ENCODE data around the gene HAPLN1. TPM values are rescaled to one million over a fixed set of nuclear protein-coding genes. Genes with fewer than 3 reads are reported as not detected.

HAPLN1 gene
- total and polyA plus RNA-seq, 2 of the 8 experiments (the other 6 are each of a cell fraction or from before 2014, with no cell fraction given): 0.56 to 2.1 TPM

- no peak overlapping the region for H2AFZ ChIP-seq (ENCODE audit: low read length)
- H4K8ac ChIP-seq (ENCODE audit: extremely low read depth, insufficient read depth, low read length): no peak overlapping the region
- H2BK12ac ChIP-seq (ENCODE audit: low read depth, low read length): no peak overlapping the region
- no peak overlapping the region for H3K23ac ChIP-seq (ENCODE audit: insufficient read length)
- no peak overlapping the region for H2BK5ac ChIP-seq (ENCODE audit: low read depth, low read length)
- no peak overlapping the region for H2BK20ac ChIP-seq (ENCODE audit: low read length)
- no peaks in the 10 kb centered on the region for H3K79me1 ChIP-seq (ENCODE audit: low read depth, low read length)
- no peak overlapping the region for H2BK120ac ChIP-seq (replicated peaks; ENCODE audit: low read depth, low read length)
- no peaks in the 10 kb centered on the region for H3K27me3 ChIP-seq (replicated peaks in 1 of 4; ENCODE audit: control insufficient read depth in 3 of 4, extremely low read depth in 1 of 4, insufficient read depth in 3 of 4, low read length in 3 of 4)
- FAIRE-seq: no peak
- no peaks in the 10 kb centered on the region for H3K4me1 ChIP-seq (replicated peaks in 1 of 4; ENCODE audit: control insufficient read depth in 3 of 4, insufficient read depth in 4 of 4, low read length in 3 of 4)
- H4K5ac ChIP-seq (ENCODE audit: insufficient read length, low read depth, low read length): no peak overlapping the region
- no peak overlapping the region for H3K18ac ChIP-seq (ENCODE audit: extremely low read depth, low read length)
- no peak overlapping the region for H2AK5ac ChIP-seq (ENCODE audit: low read depth, low read length)
- no peaks in the 10 kb centered on the region for H3K79me2 ChIP-seq (ENCODE audit: control insufficient read depth in 1 of 2, insufficient read depth in 2 of 2, low read length in 2 of 2)
- no peaks in the 10 kb centered on the region for H3K9me3 ChIP-seq (ENCODE audit: insufficient read depth in 2 of 2, low read depth in 1 of 2, low read length in 1 of 2)
- H3K4me2 ChIP-seq (ENCODE audit: insufficient read depth in 1 of 2, low read depth in 2 of 2, low read length in 2 of 2): no peak overlapping the region
- no peak overlapping the region for H3K56ac ChIP-seq (replicated peaks; ENCODE audit: insufficient read length, low read depth, low read length)
- H3K4ac ChIP-seq (replicated peaks; ENCODE audit: insufficient read length, low read depth, low read length): no peak overlapping the region
- DNase-seq (ENCODE audit: low read depth in 1 of 2, low spot score in 2 of 2): no peak
- H3K23me2 ChIP-seq (ENCODE audit: low read depth, low read length): no peaks in the 10 kb centered on the region
- ChIA-PET CTCF (ENCODE audit: partially characterized antibody) (interaction anchor here (0.9 kb wide), 2 partner anchors 10 to 65 kb away, joined by 3 read pairs; no protein-coding TSS in a partner anchor), POLR2A (ENCODE audit: partially characterized antibody) (no interaction called here)
- no peak overlapping the region for H3K27ac ChIP-seq (ENCODE audit: low read depth, low read length)
- no peak overlapping the region for H3K9ac ChIP-seq (replicated peaks in 1 of 4; ENCODE audit: extremely low read depth in 1 of 4, low read depth in 3 of 4, low read length in 3 of 4)
- H3K36me3 ChIP-seq (ENCODE audit: control insufficient read depth in 2 of 4, insufficient read depth in 4 of 4, low read length in 3 of 4): no peaks in the 10 kb centered on the region; a peak in 1 of 8 replicates
- H2BK15ac ChIP-seq (ENCODE audit: low read length): no peak overlapping the region
- H3K14ac ChIP-seq (ENCODE audit: insufficient read length): no peak overlapping the region
- no peak overlapping the region for H4K91ac ChIP-seq (replicated peaks; ENCODE audit: insufficient read length, low read length)
- no peak overlapping the region for H3K4me3 ChIP-seq (ENCODE audit: extremely low read depth in 1 of 4, insufficient read depth in 2 of 4, low read depth in 3 of 4, low read length in 4 of 4)
- H4K20me1 ChIP-seq (replicated peaks in 1 of 2; ENCODE audit: control insufficient read depth in 1 of 2, insufficient read depth in 2 of 2, low read length in 2 of 2): no peaks in the 10 kb centered on the region
- TF ChIP-seq RNF2 (IDR thresholded peaks at IDR 0.05; ENCODE audit: borderline replicate concordance, low read depth, low read length, missing control alignments, poor library complexity, severe bottlenecking): no peak
- TF ChIP-seq MAFK (IDR thresholded peaks at IDR 0.05; ENCODE audit: low read depth, low read length): no peak
- no peak for TF ChIP-seq RFX5 (IDR thresholded peaks at IDR 0.05; ENCODE audit: borderline replicate concordance, low read depth, low read length)
- TF ChIP-seq TEAD4 (IDR thresholded peaks at IDR 0.05; ENCODE audit: low read depth, low read length): no peak
- TF ChIP-seq HDAC6 (IDR thresholded peaks at IDR 0.05; ENCODE audit: low read depth, low read length): no peak
- TF ChIP-seq RAD21 (IDR thresholded peaks at IDR 0.05 in 1 of 2, conservative IDR thresholded peaks at IDR 0.05 in 1 of 2; ENCODE audit: low read depth in 2 of 2, low read length in 2 of 2): no peak
- TF ChIP-seq BACH1 (IDR thresholded peaks at IDR 0.05; ENCODE audit: low read length): no peak
- TF ChIP-seq CEBPB (IDR thresholded peaks at IDR 0.05; ENCODE audit: low read depth, low read length): no peak
- TF ChIP-seq EZH2 (IDR thresholded peaks at IDR 0.05; ENCODE audit: low read depth, low read length, severe bottlenecking): no peak
- TF ChIP-seq SUZ12 (IDR thresholded peaks at IDR 0.05; ENCODE audit: low read length): no peak
- no peak for TF ChIP-seq ZNF274 (IDR thresholded peaks at IDR 0.05; ENCODE audit: borderline replicate concordance, extremely low read depth, low read length)
- no peak for TF ChIP-seq TAF1 (IDR thresholded peaks at IDR 0.05; ENCODE audit: low read depth, low read length)
- TF ChIP-seq MAX (IDR thresholded peaks at IDR 0.05): no peak
- no peak for TF ChIP-seq SP4 (IDR thresholded peaks at IDR 0.05; ENCODE audit: low read length)
- TF ChIP-seq FOSL1 (IDR thresholded peaks at IDR 0.05; ENCODE audit: insufficient read depth, low read depth, low read length): no peak
- TF ChIP-seq POLR2AphosphoS5 (IDR thresholded peaks at IDR 0.05; ENCODE audit: low read depth, low read length): no peak
Measured at GRCh38 chr5:83672646-83673045, 48.0 kb downstream of the HAPLN1 start.
